BE2C (cell line): Measurements from ENCODE around the gene GALNT12.

Experiments
- DNase-seq: peaks from one replicate; pipeline ENCODE4 v3.0.0-alpha.2; 2020
- H3K27me3 ChIP-seq: fragments of 250-450 bp; sonication (Bioruptor Pico); 2 replicates; pipeline ENCODE4 v1.5.1; 2020; ENCODE audit warnings: mild to moderate bottlenecking
- H3K36me3 ChIP-seq: fragments of 250-450 bp; sonication (Bioruptor Pico); 2 replicates; pipeline ENCODE4 v1.5.1; 2020; ENCODE audit warnings: mild to moderate bottlenecking
- H3K4me1 ChIP-seq: fragments of 250-450 bp; sonication (Bioruptor Pico); 2 replicates; pipeline ENCODE4 v1.5.1; 2020
- H3K4me3 ChIP-seq: 2 replicates; pipeline ENCODE4 v1.5.1; 2011; ENCODE audit warnings: low read depth, low read length
- H3K9me3 ChIP-seq: fragments of 250-450 bp; sonication (Bioruptor Pico); 2 replicates; pipeline ENCODE4 v1.5.1; 2020
- CTCF ChIP-seq: IDR thresholded peaks from 2 replicates; pipeline ENCODE4 v1.5.1; 2012; ENCODE audit warnings: mild to moderate bottlenecking, low read depth, low read length

GALNT12 gene

GRCh38 chr9:98811051-98811650 lies 3.7 kb downstream of the GALNT12 start:
- Histone ChIP-seq H3K27me3 (peaks cover 34% of the 10 kb centered on the region), H3K4me3 (no peak overlapping the region), H3K9me3 (no peaks in the 10 kb centered on the region), H3K4me1 (no peaks in the 10 kb centered on the region), H3K36me3 (no peaks in the 10 kb centered on the region)
- no peak for TF ChIP-seq CTCF
- DNase-seq, result no peak

- TF ChIP-seq CTCF, result no peak
- Histone ChIP-seq H3K4me1 (no peaks in the 10 kb centered on the region), H3K27me3 (no peaks in the 10 kb centered on the region; the same call in 1 of the 2 replicates), H3K4me3 (no peak overlapping the region), H3K9me3 (no peaks in the 10 kb centered on the region), H3K36me3 (no peaks in the 10 kb centered on the region)
- DNase-seq, result no peak
Observed at GRCh38 chr9:98815391-98815951, 8.0 kb downstream of the GALNT12 start.

DNA sequence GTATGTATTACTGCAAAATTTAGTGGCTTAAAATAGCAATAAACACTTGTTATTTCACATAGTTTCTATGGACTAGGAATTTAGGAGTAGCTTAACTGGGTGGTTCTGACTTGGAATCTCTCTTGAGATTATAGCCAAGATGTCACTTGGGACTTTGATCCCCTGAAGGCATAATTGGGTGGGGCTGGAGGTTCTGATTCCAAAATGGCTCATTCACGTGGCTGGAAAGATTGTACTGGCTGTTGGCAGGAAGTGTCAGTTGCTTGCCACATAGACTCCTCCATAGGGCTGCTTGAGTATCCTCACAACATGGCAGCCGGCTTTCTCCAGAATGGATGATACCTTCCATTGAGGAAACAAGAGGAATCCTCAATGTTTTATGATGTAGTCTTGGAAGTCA lies 11.3 kb downstream of the GALNT12 start:
- H3K4me3 ChIP-seq, result no peak overlapping the region
- no peak for TF ChIP-seq CTCF
- H3K4me1 ChIP-seq, result no peaks in the 10 kb centered on the region
- no peaks in the 10 kb centered on the region for H3K36me3 ChIP-seq
- no peak for DNase-seq
- no peaks in the 10 kb centered on the region for H3K27me3 ChIP-seq
- no peaks in the 10 kb centered on the region for H3K9me3 ChIP-seq

- Histone ChIP-seq H3K27me3 (no peaks in the 10 kb centered on the region), H3K4me3 (no peak overlapping the region), H3K4me1 (no peaks in the 10 kb centered on the region), H3K36me3 (no peaks in the 10 kb centered on the region), H3K9me3 (no peaks in the 10 kb centered on the region)
- TF ChIP-seq CTCF, result no peak
- DNase-seq, result no peak
Observed at GRCh38 chr9:98819231-98819630, 11.8 kb downstream of the GALNT12 start.

GRCh38 chr9:98821831-98822230 lies 14.4 kb downstream of the GALNT12 start:
- no peaks in the 10 kb centered on the region for H3K36me3 ChIP-seq
- no peak overlapping the region for H3K4me3 ChIP-seq
- H3K9me3 ChIP-seq, result no peaks in the 10 kb centered on the region
- no peaks in the 10 kb centered on the region for H3K4me1 ChIP-seq
- TF ChIP-seq CTCF, result no peak
- H3K27me3 ChIP-seq, result no peaks in the 10 kb centered on the region
- DNase-seq, result no peak

GRCh38 chr9:98822661-98823060 lies 15.2 kb downstream of the GALNT12 start:
- Histone ChIP-seq H3K27me3 (no peaks in the 10 kb centered on the region), H3K36me3 (no peaks in the 10 kb centered on the region), H3K4me1 (no peaks in the 10 kb centered on the region), H3K4me3 (no peak overlapping the region), H3K9me3 (no peaks in the 10 kb centered on the region)
- no peak for TF ChIP-seq CTCF
- no peak for DNase-seq
